H9 (cell line): Measurements from ENCODE around the gene CAPN9. TPM values are rescaled to one million over a fixed set of nuclear protein-coding genes. Genes with fewer than 3 reads are reported as not detected.

Experiments used
- DNase-seq: peaks from one replicate; pipeline ENCODE4 v3.0.0-alpha.2; 2017
- H2AFZ ChIP-seq: one replicate; pipeline ENCODE4 v1.6.1; 2013; ENCODE audit warnings: mild to moderate bottlenecking, low read length, control low read depth, moderate library complexity
- H2AK5ac ChIP-seq: 2 replicates; pipeline ENCODE4 v1.6.1; 2013; ENCODE audit warnings: low read length, control low read depth, mixed read lengths; ENCODE audit not compliant: insufficient read length
- H2BK120ac ChIP-seq: one replicate; pipeline ENCODE4 v1.6.1; 2013; ENCODE audit warnings: low read depth, mild to moderate bottlenecking, low read length, control low read depth, inconsistent platforms; ENCODE audit not compliant: poor library complexity, severe bottlenecking
- H2BK12ac ChIP-seq: 2 replicates; pipeline ENCODE4 v1.6.1; 2013; ENCODE audit warnings: low read length, control low read depth, mixed read lengths, low read depth; ENCODE audit not compliant: insufficient read length
- H2BK15ac ChIP-seq: 2 replicates; pipeline ENCODE4 v1.6.1; 2013; ENCODE audit warnings: low read depth, low read length, control low read depth
- H2BK20ac ChIP-seq: one replicate; pipeline ENCODE4 v1.6.1; 2013; ENCODE audit warnings: low read depth, mild to moderate bottlenecking, low read length, control low read depth, inconsistent platforms; ENCODE audit not compliant: poor library complexity, severe bottlenecking
- H2BK5ac ChIP-seq: 2 replicates; pipeline ENCODE4 v1.6.1; 2013; ENCODE audit warnings: low read length, control low read depth, mixed read lengths; ENCODE audit not compliant: insufficient read length
- H3K14ac ChIP-seq: 2 replicates; pipeline ENCODE4 v1.6.1; 2013; ENCODE audit warnings: low read length, control low read depth; ENCODE audit not compliant: insufficient read depth
- H3K18ac ChIP-seq: 2 replicates; pipeline ENCODE4 v1.6.1; 2013; ENCODE audit warnings: low read depth, mild to moderate bottlenecking, mixed read lengths, low read length, control low read depth; ENCODE audit not compliant: insufficient read length
- H3K23ac ChIP-seq: 2 replicates; pipeline ENCODE4 v1.6.1; 2013; ENCODE audit warnings: low read length, control low read depth, mixed read lengths, low read depth; ENCODE audit not compliant: insufficient read length
- H3K23me2 ChIP-seq: 2 replicates; pipeline ENCODE4 v1.6.1; 2013; ENCODE audit warnings: low read depth, mild to moderate bottlenecking, mixed read lengths, low read length, control low read depth; ENCODE audit not compliant: insufficient read length, poor library complexity, severe bottlenecking
- H3K27ac ChIP-seq: 2 replicates; pipeline ENCODE4 v1.5.1; 2013; ENCODE audit warnings: low read length, control low read depth, mixed read lengths, low read depth; ENCODE audit not compliant: insufficient read length
- H3K27me3 ChIP-seq: 2 replicates; pipeline ENCODE4 v1.6.1; 2013; ENCODE audit warnings: low read length, control low read depth, inconsistent platforms; ENCODE audit not compliant: insufficient read depth
- H3K4ac ChIP-seq: 2 replicates; pipeline ENCODE4 v1.6.1; 2013; ENCODE audit warnings: low read depth, mild to moderate bottlenecking, control low read depth, inconsistent platforms, low read length, moderate library complexity
- H3K4me1 ChIP-seq: 2 replicates; pipeline ENCODE4 v1.6.1; 2013; ENCODE audit warnings: low read length, control low read depth, inconsistent platforms; ENCODE audit not compliant: insufficient read depth
- H3K4me2 ChIP-seq: 2 replicates; pipeline ENCODE4 v1.6.1; 2013; ENCODE audit warnings: low read length, control low read depth, mixed read lengths; ENCODE audit not compliant: insufficient read length, insufficient read depth
- H3K56ac ChIP-seq: 2 replicates; pipeline ENCODE4 v1.6.1; 2013; ENCODE audit warnings: low read depth, mild to moderate bottlenecking, mixed read lengths, low read length, control low read depth; ENCODE audit not compliant: insufficient read length
- H3K79me1 ChIP-seq: 2 replicates; pipeline ENCODE4 v1.6.1; 2013; ENCODE audit warnings: low read depth, mild to moderate bottlenecking, moderate library complexity, low read length, control low read depth, inconsistent platforms; ENCODE audit not compliant: insufficient read depth, poor library complexity, severe bottlenecking
- H3K79me2 ChIP-seq: 2 replicates; pipeline ENCODE4 v1.6.1; 2013; ENCODE audit warnings: low read length, control low read depth, inconsistent platforms; ENCODE audit not compliant: insufficient read depth
- H3K9ac ChIP-seq: 2 replicates; pipeline ENCODE4 v1.6.1; 2013; ENCODE audit warnings: low read length, control low read depth, mixed read lengths; ENCODE audit not compliant: insufficient read length; ENCODE audit errors: extremely low read depth
- H3K9me3 ChIP-seq: one replicate; pipeline ENCODE4 v1.6.1; 2013; ENCODE audit warnings: low read depth, low read length, inconsistent platforms; ENCODE audit not compliant: control insufficient read depth
- H3T11ph ChIP-seq: one replicate; pipeline ENCODE4 v1.6.1; 2013; ENCODE audit warnings: mild to moderate bottlenecking, low read length, control low read depth, inconsistent platforms
- H4K20me1 ChIP-seq: one replicate; pipeline ENCODE4 v1.6.1; 2013; ENCODE audit not compliant: control insufficient read depth, insufficient read length, insufficient read depth
- H4K5ac ChIP-seq: 2 replicates; pipeline ENCODE4 v1.6.1; 2013; ENCODE audit warnings: low read depth, mild to moderate bottlenecking, mixed read lengths, low read length, control low read depth; ENCODE audit not compliant: insufficient read length
- H4K8ac ChIP-seq: replicated peaks from 2 replicates; pipeline ENCODE4 v1.6.1; 2013; ENCODE audit warnings: low read length, control low read depth, mixed read lengths, low read depth; ENCODE audit not compliant: insufficient read length
- H4K91ac ChIP-seq: 2 replicates; pipeline ENCODE4 v1.6.1; 2013; ENCODE audit warnings: low read depth, mild to moderate bottlenecking, moderate library complexity, mixed read lengths, low read length, control low read depth; ENCODE audit not compliant: insufficient read length
- H3K27ac Mint-ChIP-seq, 3 experiments: 2 replicates in 2 of 3; 3 replicates in 1 of 3; pipeline ENCODE4 v1.8.0; 2020 to 2021; ENCODE audit warnings: mixed read lengths in 3 of 3, mild to moderate bottlenecking in 1 of 3, moderate library complexity in 1 of 3
- H3K27me3 Mint-ChIP-seq: 2 replicates; pipeline ENCODE4 v1.8.0; 2021; ENCODE audit warnings: low read depth, mild to moderate bottlenecking, moderate library complexity, mixed read lengths
- H3K36me3 Mint-ChIP-seq, 3 experiments: 2 replicates in 2 of 3; 3 replicates in 1 of 3; pipeline ENCODE4 v1.8.0; 2020 to 2021; ENCODE audit warnings: low read depth in 3 of 3, mixed read lengths in 3 of 3; ENCODE audit not compliant: insufficient read depth in 1 of 3
- H3K4me1 Mint-ChIP-seq, 2 experiments: 2 replicates each; pipeline ENCODE4 v1.8.0; 2020; ENCODE audit warnings: mixed read lengths in 2 of 2
- H3K4me3 Mint-ChIP-seq, 2 experiments: 2 replicates in 1 of 2; 3 replicates in 1 of 2; pipeline ENCODE4 v1.8.0; 2020 to 2021; ENCODE audit warnings: mild to moderate bottlenecking in 2 of 2, mixed read lengths in 2 of 2, moderate library complexity in 1 of 2
- H3K9me3 Mint-ChIP-seq, 2 experiments: 2 replicates in 1 of 2; 3 replicates in 1 of 2; pipeline ENCODE4 v1.8.0; 2020; ENCODE audit warnings: mild to moderate bottlenecking in 2 of 2, mixed read lengths in 2 of 2, moderate library complexity in 1 of 2
- WGBS: extraction: QIAGEN DNeasy Blood & Tissue Kit; methylation state at CpG from one replicate; pipeline ENCODE4 v1.1.7; 2013; ENCODE audit warnings: missing lambda C conversion rate, low lambda C conversion rate, mixed read lengths; ENCODE audit not compliant: insufficient read length; ENCODE audit errors: extremely low coverage; 5-methylcytosine and 5-hydroxymethylcytosine counted together
- total RNA-seq: library from RNA; stranded (reverse); gene quantifications from 2 replicates; pipeline ENCODE4 v1.2.1, GENCODE V29; 2021
- TF ChIP-seq, protein P1 (sequence below): fragments of 200-600 bp; sonication (generic); conservative IDR thresholded peaks from 3 replicates; pipeline ENCODE4 v1.8.0; 2021; ENCODE audit warnings: antibody characterized with exemption, mild to moderate bottlenecking

The CAPN9 gene
- total RNA-seq, 1 experiment from 2014 or later: 0.22 TPM

DNA sequence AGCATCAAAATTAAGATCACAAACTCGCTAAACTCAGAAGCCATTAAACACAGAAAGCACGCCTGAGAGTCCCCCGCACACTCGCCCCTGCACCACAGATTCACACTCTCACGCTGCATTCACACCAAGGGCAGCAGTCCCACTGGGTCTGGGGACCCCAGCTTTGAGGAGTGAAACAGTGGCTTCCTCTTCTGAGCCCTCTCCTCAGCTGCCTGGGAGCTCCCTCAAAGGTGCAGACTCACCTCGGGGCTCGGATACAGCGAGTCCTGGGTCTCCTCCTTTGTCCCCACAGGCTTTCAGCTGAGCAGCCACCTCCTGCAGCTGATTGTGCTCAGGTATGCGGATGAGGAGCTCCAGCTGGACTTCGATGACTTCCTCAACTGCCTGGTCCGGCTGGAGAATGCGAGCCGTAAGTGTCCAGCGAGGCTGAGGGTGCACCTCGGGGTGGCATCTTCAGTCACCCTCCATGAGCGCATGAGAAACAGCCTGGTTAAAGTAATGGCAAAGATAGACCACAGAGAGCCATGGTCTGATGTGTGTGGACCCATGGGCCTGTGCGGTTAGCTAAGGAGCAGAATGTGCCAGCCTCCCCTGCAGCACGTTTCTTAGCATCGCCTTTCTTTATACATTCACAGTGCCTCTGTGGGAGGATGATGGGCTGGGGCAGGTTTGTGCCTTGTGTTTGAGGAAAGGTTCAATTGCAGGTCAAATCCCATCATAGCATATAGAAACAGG is 47.9 kb downstream of the CAPN9 start:
- Histone ChIP-seq H3K27ac (no peak overlapping the region), H3K79me1 (no peaks in the 10 kb centered on the region), H3K27me3 (no peaks in the 10 kb centered on the region; the same call in 1 of the 2 replicates), H3T11ph (no peak overlapping the region), H3K56ac (no peak overlapping the region), H3K14ac (no peak overlapping the region), H4K8ac (no peak overlapping the region), H2AK5ac (no peak overlapping the region), H2BK20ac (no peak overlapping the region), H3K4ac (no peak overlapping the region), H3K79me2 (no peaks in the 10 kb centered on the region), H3K4me2 (no peak overlapping the region), H2BK5ac (no peak overlapping the region), H4K91ac (no peak overlapping the region), H3K4me1 (no peaks in the 10 kb centered on the region), H4K20me1 (no peaks in the 10 kb centered on the region), H2AFZ (no peak overlapping the region), H3K23me2 (no peaks in the 10 kb centered on the region), H2BK120ac (no peak overlapping the region), H3K9ac (no peak overlapping the region), H3K9me3 (no peaks in the 10 kb centered on the region), H2BK12ac (no peak overlapping the region), H3K23ac (no peak overlapping the region), H3K18ac (no peak overlapping the region), H2BK15ac (no peak overlapping the region), H4K5ac (no peak overlapping the region)
- no peak overlapping the region; a peak in 1 of 7 replicates for H3K27ac Mint-ChIP-seq
- H3K9me3 Mint-ChIP-seq: no peaks in the 10 kb centered on the region
- H3K27me3 Mint-ChIP-seq: peaks cover 37% of the 10 kb centered on the region
- WGBS: no CpG with 5 or more reads among the region's 19 CpGs
- no peak for DNase-seq
- TF ChIP-seq, protein P1, sequence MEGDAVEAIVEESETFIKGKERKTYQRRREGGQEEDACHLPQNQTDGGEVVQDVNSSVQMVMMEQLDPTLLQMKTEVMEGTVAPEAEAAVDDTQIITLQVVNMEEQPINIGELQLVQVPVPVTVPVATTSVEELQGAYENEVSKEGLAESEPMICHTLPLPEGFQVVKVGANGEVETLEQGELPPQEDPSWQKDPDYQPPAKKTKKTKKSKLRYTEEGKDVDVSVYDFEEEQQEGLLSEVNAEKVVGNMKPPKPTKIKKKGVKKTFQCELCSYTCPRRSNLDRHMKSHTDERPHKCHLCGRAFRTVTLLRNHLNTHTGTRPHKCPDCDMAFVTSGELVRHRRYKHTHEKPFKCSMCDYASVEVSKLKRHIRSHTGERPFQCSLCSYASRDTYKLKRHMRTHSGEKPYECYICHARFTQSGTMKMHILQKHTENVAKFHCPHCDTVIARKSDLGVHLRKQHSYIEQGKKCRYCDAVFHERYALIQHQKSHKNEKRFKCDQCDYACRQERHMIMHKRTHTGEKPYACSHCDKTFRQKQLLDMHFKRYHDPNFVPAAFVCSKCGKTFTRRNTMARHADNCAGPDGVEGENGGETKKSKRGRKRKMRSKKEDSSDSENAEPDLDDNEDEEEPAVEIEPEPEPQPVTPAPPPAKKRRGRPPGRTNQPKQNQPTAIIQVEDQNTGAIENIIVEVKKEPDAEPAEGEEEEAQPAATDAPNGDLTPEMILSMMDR: no peak
- peaks cover 0 to 2% of the 10 kb centered on the region in 2 experiments; a peak in 2 of 4 replicates for H3K4me1 Mint-ChIP-seq
- no peak overlapping the region for H3K4me3 Mint-ChIP-seq
- no peaks in the 10 kb centered on the region for H3K36me3 Mint-ChIP-seq
